GM21786 (cell line): Measurements from ENCODE around the gene FUOM.
"Not testable (repeated sequence)": the region's sequence is repeated elsewhere in the genome, so short reads cannot be mapped to it uniquely, and the experiment has no call there.

Source experiments
- ATAC-seq: cut with Tn5 transposase; IDR thresholded peaks from one replicate; pipeline ENCODE4 v1.9.1; 2021; ENCODE audit not compliant: unreplicated experiment

The FUOM gene

DNA sequence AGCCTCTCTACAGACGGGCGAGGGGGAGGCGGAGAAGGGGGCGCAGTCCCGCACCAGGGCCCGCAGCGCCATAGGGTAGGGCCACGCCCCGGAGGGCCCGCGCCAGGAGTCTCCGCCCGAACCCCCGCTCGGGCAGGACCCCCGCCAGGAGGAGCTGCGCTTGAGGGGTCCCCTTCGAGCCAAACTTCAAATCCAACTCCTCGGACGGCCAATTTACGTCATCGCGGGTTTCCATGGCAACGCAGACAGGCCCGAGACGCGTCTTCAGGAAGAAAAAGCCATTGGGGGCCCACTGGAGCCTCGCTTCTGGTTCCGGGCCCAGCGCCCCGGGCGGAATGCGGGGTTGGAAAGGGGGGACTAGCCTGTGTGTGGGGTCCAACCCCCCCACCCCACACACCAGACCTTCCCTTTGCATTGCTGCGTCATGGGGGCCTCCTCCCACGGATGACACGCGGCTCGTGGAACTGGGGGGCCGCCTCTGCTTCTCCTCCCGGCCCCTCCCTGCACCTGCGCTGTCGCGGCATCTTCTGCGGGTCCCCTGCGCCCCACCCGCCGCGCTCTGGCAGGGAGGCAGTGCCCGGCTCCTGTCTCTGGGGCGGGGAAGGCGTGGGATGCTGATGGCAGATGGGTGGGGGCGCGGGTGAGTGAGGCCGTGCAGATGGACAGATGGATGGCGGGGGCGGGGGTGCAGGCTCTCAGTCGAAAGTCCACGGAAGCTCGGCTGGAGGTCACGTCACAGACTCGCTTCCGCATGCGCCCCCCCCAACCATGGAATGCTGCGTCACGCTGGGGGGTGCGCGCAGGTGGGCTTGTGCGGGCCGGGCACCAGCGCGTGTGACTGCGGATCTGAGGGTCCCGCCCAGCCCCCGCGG, 22.3 kb downstream of the FUOM start:
- no peak for ATAC-seq

DNA sequence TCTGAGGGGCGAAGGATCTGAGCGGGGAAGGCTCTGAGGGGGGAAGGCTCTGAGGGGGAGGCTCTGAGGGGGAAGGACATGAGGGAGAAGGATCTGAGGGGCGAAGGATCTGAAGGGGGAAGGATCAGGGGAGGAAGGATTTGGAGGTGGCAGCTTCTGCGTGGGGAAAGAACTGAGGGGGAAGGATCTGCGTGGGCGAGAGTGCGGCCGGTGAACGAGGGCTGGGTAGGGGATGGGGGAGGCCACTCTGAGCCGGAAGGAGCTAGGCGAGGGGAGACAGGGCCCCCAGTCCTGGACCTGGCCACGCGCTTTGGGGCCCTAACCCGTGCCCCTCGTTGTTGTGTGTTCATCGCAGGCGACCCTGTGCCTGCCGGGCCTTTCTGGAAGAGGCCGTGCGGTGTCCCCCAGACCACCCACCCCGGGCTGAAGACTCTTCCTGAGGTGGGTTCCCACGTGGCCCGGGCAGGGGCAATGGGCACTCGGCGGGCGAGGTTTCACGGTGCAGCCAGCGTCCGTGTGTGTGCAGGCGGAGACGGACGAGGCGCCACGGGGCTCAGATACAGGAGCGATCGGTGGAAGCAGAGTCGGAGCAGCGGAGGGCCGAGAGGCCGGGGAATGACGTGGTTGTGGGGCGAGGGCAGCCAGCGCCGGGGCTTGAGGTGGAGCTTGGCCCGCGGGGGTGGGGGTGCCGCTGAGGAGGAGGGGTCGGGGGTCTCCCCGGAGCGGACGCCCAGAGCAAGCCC, 23.1 kb downstream of the FUOM start:
- no peak for ATAC-seq

DNA sequence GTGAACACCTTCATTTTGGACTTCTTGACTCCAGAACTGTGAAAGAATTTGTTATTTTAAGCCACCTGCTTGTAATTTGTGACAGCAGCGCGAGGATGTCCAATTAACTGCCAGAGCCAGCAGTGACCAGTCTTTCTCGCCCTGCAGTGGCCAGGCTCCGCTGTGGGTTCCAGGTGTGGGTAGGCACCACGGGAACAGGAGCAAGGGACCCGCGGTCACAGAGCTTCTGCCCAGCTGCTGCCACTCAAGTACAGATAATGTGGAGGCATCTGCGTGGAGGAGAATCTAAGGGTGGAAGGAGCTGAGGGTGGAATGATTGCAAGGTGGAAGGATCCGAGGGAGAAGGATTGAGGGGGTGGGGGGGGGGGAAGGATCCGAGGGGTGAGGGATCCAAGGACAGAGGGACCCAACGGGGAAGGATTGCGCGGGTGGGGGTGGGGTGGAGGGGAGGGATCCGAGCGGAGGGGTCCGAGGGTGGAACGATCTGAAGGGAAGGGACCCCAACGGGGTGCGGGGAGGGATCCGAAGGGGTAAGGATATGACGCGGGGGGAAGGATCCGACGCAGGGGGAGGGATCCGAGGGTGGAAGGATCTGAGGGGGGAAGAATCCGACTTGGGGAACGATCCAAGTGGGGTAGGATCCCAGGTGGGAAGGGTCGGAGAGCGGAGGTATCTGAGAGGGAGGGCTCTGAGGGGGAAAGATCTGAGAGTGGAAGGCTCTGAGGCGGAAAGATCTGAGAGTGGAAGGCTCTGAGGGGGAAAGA, 24.7 kb downstream of the FUOM start:
- ATAC-seq = no peak

- peak; percentile 89 for ATAC-seq
Measured at GRCh38 chr10:133329491-133330202, 28.2 kb downstream of the FUOM start.

DNA sequence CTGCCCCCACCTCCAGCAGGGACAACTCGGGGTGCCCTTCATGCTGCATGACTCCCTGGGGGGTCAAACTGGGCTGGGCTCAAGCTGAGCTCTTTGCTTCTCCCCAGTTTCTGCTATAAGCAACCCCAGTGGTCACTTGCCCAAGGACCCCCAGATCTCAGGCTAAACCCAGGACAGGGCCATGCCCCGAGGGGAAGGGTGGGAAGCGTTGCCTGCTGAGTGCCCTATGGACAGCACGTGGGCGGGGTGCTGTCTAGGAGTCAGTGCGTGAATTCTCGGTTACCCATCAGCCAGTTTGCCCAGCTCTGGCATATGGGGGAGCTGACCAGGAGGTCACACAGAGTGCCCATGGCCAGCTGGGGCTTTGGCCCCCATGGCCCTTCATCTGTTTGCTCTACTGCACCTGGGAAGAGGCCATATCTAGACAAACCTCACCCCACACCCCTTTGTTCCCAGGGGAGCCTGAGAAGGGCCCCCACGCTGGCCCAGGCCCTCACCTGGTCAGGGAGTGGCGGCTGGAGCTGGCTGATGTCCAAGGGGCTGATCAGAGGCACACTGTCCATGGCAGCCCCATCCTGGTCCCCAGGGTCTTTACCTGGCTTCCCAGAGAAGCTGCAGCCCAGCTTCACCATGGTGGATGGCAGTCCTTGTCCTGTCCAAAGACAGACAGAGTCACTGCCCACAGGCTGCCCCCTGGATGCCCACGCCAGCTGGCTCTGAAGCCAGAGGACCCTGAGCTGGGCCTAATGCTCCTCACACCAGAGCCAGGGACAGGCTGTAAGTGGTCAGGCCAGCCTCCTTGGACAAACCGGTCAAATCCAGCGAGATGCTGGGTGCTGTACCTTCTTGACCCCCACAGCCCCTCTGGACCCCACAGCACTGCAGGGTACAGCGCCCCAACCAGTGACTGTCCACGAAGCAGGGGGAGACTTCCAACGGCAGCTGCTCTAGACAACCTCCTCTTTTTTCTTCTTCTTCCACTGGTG, 29.2 kb downstream of the FUOM start:
- ATAC-seq = no peak

GRCh38 chr10:133327651-133328357, 30.0 kb downstream of the FUOM start:
- no peak for ATAC-seq

DNA sequence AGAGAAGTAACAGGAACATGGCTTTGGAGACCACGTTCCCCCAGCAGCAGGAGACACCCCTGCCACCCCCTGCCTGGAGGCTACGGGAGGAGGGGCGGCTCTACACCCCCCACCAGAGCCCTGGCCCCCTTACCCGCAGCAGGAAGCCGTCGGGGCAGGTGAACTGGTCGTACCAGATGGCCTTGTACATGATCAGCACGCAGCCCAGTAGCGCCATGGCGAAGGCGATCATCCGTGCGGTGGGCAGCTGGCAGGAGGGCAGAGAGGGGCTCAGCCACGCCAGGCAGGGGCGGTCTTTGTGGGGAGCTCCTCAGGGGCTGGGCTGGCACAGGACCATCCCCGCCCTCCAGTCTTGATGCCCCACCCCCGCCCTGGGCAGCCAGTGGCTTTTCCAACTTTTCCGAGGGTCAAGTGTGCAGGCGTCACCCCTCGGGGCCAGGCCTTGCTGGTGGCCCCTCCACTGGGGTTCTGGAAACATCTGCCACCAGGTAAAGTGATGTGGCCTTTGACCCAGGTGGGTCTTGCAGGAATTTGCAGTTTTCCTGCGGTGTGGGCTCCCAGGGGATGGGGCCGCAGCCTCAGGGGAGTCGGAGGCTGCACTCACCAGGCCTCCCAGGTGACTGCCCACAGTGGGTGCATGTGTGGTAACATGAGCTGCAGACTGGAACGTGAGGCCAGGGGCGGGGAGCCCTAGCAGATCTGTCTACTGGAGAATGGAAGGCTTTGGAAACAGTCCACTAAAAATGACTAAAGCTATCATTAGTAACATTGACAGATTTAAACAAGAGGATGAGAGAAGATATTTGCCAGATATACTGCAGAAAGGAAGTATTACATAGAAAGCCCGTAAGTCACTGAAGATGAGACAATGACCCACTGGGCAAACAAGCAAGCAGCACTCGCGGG, 30.8 kb downstream of the FUOM start:
- ATAC-seq = no peak

DNA sequence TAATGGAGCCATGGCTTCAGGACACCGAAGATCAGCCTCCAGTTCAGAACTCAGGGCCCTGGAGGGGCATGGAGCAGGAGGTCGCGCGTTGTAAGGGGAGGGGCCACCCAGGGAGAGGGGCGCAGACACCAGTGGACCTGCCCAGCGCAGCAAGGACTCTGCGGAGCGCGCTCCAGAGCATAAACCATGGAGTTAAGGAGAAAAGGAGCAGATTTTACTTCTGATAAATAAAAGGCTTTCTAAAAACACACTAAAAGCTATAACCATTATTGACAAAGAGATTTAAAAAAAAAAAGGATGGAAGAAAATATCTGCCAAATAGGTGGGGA, 31.6 kb downstream of the FUOM start:
- no peak for ATAC-seq

GRCh38 chr10:133325440-133326222, 32.2 kb downstream of the FUOM start:
- ATAC-seq = no peak

- no peak for ATAC-seq
Measured at GRCh38 chr10:133324857-133325260, 33.0 kb downstream of the FUOM start.

DNA sequence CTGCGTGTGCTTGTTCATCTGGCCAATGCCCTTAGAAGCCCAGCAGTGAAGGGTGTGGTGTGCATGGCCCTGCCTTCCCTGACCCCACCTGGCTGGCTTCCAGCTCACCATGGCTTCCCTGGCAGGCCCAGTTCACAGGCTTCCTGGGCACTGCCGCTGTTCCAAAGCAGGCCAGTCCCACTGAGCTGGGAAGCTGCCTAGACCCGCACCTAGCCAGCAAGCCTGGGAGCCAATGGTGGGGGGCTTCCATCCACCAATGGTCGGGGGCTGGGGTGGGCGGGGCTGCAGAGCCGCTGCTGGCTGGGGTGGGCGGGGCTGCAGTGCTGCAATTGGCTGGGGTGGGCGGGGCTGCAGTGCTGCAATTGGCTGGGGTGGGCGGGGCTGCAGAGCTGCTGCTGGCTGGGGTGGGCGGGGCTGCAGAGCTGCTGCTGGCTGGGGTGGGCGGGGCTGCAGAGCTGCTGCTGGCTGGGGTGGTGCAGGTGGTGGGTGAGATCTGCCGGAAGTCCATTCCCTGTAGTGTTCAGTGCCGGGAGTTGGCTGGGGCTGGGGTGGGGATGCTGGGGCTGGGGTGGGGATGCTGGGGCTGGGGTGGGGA, 33.5 kb downstream of the FUOM start:
- no peak for ATAC-seq

DNA sequence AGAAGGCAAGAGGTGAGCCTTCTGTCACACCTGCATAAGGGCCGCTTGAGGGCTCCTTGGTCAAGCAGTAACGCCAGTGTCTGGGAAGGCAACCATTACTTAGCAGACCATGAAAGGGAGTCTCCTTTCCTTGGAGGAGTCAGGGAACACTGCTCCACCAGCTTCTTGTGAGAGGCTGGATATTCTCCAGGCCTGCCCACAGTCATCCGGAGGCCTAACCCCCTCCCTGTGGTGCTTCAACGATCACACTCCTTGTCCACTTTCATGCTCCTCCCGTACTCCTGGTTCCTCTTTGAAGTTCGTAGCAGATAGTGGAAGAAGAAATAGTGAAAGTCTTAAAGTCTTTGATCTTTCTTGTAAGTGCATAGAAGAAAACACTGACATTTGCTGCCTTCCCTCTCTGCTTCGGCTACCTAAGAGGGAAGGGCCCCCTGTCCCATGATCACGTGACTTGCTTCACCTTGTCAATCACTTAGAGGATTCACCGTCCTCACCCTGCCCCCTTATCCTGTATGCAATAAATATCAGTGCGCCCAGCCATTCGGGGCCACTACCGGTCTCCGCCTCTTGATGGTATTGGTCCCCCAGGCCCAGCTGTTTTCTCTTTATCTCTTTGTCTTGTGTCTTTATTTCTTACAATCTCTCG, 35.6 kb downstream of the FUOM start:
- ATAC-seq = not testable (repeated sequence)

DNA sequence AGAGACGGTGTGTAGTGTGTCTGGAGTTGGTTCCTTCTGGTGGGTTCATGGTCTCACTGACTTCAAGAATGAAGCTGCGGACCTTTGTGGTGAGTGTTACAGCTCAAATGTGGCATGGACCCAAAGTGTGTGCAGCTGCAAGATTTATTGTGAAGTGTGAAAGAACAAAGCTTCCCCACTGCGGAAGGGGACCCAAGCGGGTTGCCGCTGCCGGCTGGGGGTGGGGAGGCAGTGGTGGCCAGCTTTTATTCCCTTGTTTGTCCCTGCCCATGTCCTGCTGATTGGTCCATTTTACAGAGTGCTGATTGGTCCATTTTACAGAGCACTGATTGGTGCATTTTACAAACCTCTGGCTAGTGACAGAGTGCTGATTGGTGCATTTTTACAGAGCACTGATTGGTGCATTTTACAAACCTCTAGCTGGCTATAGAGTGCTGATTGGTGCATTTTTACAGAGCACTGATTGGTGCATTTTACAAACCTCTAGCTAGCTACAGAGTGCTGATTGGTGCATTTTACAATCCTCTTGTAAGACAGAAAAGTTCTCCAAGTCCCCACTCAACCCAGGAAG, 36.9 kb downstream of the FUOM start:
- not testable (repeated sequence) for ATAC-seq

GRCh38 chr10:133318494-133319127, 39.2 kb downstream of the FUOM start:
- no peak for ATAC-seq

DNA sequence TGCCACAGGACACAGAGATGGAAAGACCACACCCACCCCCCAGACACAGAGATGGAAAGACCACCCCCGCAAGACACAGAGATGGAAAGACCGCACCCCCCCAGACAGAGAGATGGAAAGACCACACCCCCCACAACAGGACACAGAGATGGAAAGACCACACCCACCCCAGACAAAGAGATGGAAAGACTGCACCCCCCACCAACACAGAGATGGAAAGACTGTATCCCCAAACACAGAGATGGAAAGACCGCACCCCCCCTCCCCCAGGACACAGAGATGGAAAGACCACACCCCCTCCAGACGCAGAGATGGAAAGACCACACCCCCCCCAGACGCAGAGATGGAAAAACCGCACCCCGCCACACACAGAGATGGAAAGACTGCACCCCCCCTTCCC, 41.1 kb downstream of the FUOM start:
- no peak for ATAC-seq

DNA sequence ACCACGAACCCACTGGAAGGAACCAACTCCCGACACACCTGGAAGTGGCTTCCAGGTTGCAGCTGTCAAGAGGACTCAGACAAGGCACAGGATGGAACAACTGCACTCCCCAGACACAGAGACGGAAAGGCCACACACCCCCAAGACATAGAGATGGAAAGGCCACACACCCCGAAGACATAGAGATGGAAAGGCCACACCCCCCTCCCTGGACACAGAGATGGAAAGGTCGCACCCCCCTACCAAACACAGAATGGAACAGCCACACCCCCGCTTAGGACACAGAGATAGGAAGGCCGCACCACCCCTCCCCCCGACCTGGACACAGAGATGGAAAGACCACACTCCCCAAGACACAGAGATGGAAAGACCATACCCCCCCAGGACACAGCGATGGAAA, 41.6 kb downstream of the FUOM start:
- ATAC-seq = no peak
